Caco-2 (cell line): Measurements from ENCODE around the gene PAX5. TPM values are rescaled to one million over a fixed set of nuclear protein-coding genes. Genes with fewer than 3 reads are reported as not detected.

Source experiments
- BruUV-seq: library from RNA; stranded (reverse); fragments of 400-500 nt; replicated peaks from 2 replicates; lab custom pipeline; 2021; lab: Mats Ljungman, UMichigan
- CTCF ChIA-PET: fragments of 300-600 bp; sonication (Branson Sonifier 250); formaldehyde crosslinking; loops from one replicate; lab custom pipeline; 2022; ENCODE audit warnings: antibody characterized with exemption; lab: Charles Lee
- POLR2A ChIA-PET: fragments of 300-600 bp; sonication (Branson Sonifier 250); formaldehyde crosslinking; loops from one replicate; lab custom pipeline; 2022; ENCODE audit warnings: antibody characterized with exemption; lab: Charles Lee
- DNase-seq, 2 experiments: peaks; one replicate each; pipeline versions ENCODE4 v3.0.0 to v3.0.0-alpha.2; 2020 to 2022
- H3K27me3 ChIP-seq: replicated peaks from 2 replicates; pipeline ENCODE4 v1.6.0; 2011; ENCODE audit warnings: low read length; ENCODE audit not compliant: control insufficient read depth, insufficient read depth
- H3K36me3 ChIP-seq: 2 replicates; pipeline ENCODE4 v1.5.1; 2011; ENCODE audit warnings: low read length; ENCODE audit not compliant: control insufficient read depth, insufficient read depth
- H3K4me1 ChIP-seq: fragments of 250-450 bp; sonication (Bioruptor Pico); 2 replicates; pipeline ENCODE4 v1.5.1; 2020; ENCODE audit warnings: mild to moderate bottlenecking
- H3K4me3 ChIP-seq: 2 replicates; pipeline ENCODE4 v1.5.1; 2011; ENCODE audit warnings: low read depth, mild to moderate bottlenecking, control low read depth, low read length
- H3K9me3 ChIP-seq: fragments of 250-450 bp; sonication (Bioruptor Pico); 2 replicates; pipeline ENCODE4 v1.5.1; 2020; ENCODE audit warnings: mild to moderate bottlenecking, moderate library complexity
- H3K27ac Mint-ChIP-seq: one replicate; pipeline ENCODE4 v1.8.0; 2022; ENCODE audit warnings: mixed read lengths; ENCODE audit not compliant: unreplicated experiment
- H3K27me3 Mint-ChIP-seq: one replicate; pipeline ENCODE4 v1.8.0; 2022; ENCODE audit warnings: mixed read lengths; ENCODE audit not compliant: insufficient read depth, unreplicated experiment
- H3K36me3 Mint-ChIP-seq: one replicate; pipeline ENCODE4 v1.8.0; 2022; ENCODE audit warnings: mild to moderate bottlenecking, mixed read lengths; ENCODE audit not compliant: insufficient read depth, unreplicated experiment
- H3K4me1 Mint-ChIP-seq: one replicate; pipeline ENCODE4 v1.8.0; 2022; ENCODE audit warnings: low read depth, mixed read lengths; ENCODE audit not compliant: unreplicated experiment
- H3K4me3 Mint-ChIP-seq: one replicate; pipeline ENCODE4 v1.8.0; 2022; ENCODE audit warnings: mild to moderate bottlenecking, moderate library complexity, mixed read lengths; ENCODE audit not compliant: unreplicated experiment
- H3K9me3 Mint-ChIP-seq: one replicate; pipeline ENCODE4 v1.8.0; 2022; ENCODE audit warnings: mixed read lengths; ENCODE audit not compliant: unreplicated experiment
- intact Hi-C: fragments of 100-400 bp; cut with micrococcal nuclease; formaldehyde crosslinking; loops from one replicate; pipeline ENCODE4 v1.10.0; 2022; ENCODE audit not compliant: unreplicated experiment
- total RNA-seq: library from RNA; stranded (reverse); gene quantifications from 2 replicates; pipeline ENCODE4 v1.2.3, GENCODE V29; 2022
- TF ChIP-seq, protein P1 (sequence below), 2 experiments: fragments of 200-600 bp in 1 of 2; IDR thresholded peaks; 1 replicate in 1 of 2; 2 replicates in 1 of 2; pipeline versions ENCODE4 v1.5.1 to v1.8.0; 2011 to 2022; ENCODE audit warnings: antibody characterized with exemption in 1 of 2, control low read depth in 1 of 2, inconsistent platforms in 1 of 2, low read depth in 1 of 2, low read length in 1 of 2, mild to moderate bottlenecking in 1 of 2, moderate library complexity in 1 of 2; ENCODE audit not compliant: insufficient read depth in 1 of 2, severe bottlenecking in 1 of 2, unreplicated experiment in 1 of 2

Gene PAX5
- total RNA-seq, 1 experiment from 2014 or later, result not detected

DNA sequence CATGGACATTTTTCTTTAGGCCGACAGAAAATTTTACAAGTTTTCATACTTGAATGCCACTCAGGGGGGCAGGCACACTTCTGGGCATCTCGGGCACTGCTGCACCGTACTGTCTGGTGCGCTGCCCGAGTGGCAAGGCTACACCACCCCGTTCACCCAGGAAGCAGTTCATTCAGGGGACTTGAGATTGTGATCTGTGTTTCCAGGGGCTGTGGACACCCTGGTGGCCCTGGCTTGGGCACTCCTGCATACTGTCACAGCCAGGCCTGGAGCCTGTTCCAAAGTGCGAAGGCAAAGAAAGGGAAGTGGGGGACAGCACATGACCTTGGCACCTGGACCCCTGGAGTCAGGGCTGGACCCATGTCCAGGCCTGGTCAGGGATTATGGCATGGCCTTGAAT lies 197.6 kb downstream of the PAX5 start:
- H3K4me1 ChIP-seq, result peaks cover 37% of the 10 kb centered on the region
- TF ChIP-seq, protein P1, sequence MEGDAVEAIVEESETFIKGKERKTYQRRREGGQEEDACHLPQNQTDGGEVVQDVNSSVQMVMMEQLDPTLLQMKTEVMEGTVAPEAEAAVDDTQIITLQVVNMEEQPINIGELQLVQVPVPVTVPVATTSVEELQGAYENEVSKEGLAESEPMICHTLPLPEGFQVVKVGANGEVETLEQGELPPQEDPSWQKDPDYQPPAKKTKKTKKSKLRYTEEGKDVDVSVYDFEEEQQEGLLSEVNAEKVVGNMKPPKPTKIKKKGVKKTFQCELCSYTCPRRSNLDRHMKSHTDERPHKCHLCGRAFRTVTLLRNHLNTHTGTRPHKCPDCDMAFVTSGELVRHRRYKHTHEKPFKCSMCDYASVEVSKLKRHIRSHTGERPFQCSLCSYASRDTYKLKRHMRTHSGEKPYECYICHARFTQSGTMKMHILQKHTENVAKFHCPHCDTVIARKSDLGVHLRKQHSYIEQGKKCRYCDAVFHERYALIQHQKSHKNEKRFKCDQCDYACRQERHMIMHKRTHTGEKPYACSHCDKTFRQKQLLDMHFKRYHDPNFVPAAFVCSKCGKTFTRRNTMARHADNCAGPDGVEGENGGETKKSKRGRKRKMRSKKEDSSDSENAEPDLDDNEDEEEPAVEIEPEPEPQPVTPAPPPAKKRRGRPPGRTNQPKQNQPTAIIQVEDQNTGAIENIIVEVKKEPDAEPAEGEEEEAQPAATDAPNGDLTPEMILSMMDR (IDR thresholded peaks at IDR 0.05; ENCODE audit: insufficient read depth in 1 of 2, low read depth in 1 of 2, low read length in 1 of 2, severe bottlenecking in 1 of 2, unreplicated experiment in 1 of 2), result no peak
- Mint-ChIP-seq H3K27ac (no peak overlapping the region), H3K4me3 (no peak overlapping the region), H3K36me3 (no peaks in the 10 kb centered on the region), H3K9me3 (no peaks in the 10 kb centered on the region), H3K27me3 (no peaks in the 10 kb centered on the region), H3K4me1 (peaks cover 18% of the 10 kb centered on the region)
- H3K4me3 ChIP-seq, result no peak overlapping the region
- no peaks in the 10 kb centered on the region for H3K27me3 ChIP-seq
- intact Hi-C loops, result no loop called here
- BruUV-seq, result no TSS peak
- POLR2A ChIA-PET, result no interaction called here
- no peak for DNase-seq
- no peaks in the 10 kb centered on the region for H3K9me3 ChIP-seq
- CTCF ChIA-PET, result no interaction called here
- no peaks in the 10 kb centered on the region for H3K36me3 ChIP-seq

DNA sequence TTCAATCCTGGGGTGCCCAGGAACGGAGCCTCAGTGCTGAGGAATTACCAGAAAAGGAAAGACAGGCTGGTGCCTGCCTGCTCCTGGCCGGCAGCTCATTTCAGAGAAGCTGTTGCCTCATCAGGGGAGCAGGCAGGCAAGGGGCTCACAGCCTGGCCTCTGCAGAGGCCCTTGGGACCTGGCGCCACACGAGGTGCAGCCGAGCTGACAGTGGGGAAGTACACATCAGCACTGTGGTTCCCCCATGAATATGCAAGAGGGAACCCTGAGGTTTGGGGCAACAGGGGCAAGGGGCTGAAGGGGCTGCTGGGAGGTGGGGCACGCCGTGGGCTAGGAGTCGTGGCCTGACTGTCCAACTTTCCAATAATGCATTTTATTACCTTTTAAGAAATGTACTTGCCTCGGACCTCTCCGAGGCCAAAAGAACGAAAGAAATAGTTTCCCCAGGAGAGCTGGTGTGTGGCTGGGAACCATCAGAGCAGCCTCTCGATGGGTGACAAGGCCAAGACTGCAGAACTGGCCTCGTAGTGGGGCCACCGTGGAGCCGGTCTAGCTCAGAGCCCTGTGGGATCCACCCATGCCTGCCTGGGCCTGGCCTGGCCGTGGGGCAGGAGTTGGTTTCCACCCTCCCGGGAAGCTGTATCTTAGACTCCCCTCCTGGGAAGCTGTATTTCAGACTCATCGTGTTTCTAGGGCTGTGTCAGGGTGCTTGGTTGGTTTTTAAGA lies 198.6 kb downstream of the PAX5 start:
- no peak overlapping the region for H3K27ac Mint-ChIP-seq
- H3K36me3 ChIP-seq, result no peaks in the 10 kb centered on the region
- H3K4me1 Mint-ChIP-seq, result peaks cover 8% of the 10 kb centered on the region
- H3K9me3 ChIP-seq, result no peaks in the 10 kb centered on the region
- no peak overlapping the region for H3K4me3 Mint-ChIP-seq
- POLR2A ChIA-PET, result no interaction called here
- no peaks in the 10 kb centered on the region for H3K9me3 Mint-ChIP-seq
- no peak overlapping the region for H3K4me3 ChIP-seq
- intact Hi-C loops, result no loop called here
- H3K36me3 Mint-ChIP-seq, result no peaks in the 10 kb centered on the region
- CTCF ChIA-PET, result no interaction called here
- TF ChIP-seq, protein P1 (IDR thresholded peaks at IDR 0.05; ENCODE audit: insufficient read depth in 1 of 2, low read depth in 1 of 2, low read length in 1 of 2, severe bottlenecking in 1 of 2, unreplicated experiment in 1 of 2), result no peak
- DNase-seq, result peak in 1 of 2 experiments; percentile 22
- H3K4me1 ChIP-seq, result peaks cover 26% of the 10 kb centered on the region
- no peaks in the 10 kb centered on the region for H3K27me3 Mint-ChIP-seq
- no TSS peak for BruUV-seq
- no peaks in the 10 kb centered on the region for H3K27me3 ChIP-seq

GRCh38 chr9:36834736-36835135 lies 199.3 kb downstream of the PAX5 start:
- peaks cover 6% of the 10 kb centered on the region for H3K4me1 Mint-ChIP-seq
- no peaks in the 10 kb centered on the region for H3K9me3 ChIP-seq
- no peaks in the 10 kb centered on the region for H3K9me3 Mint-ChIP-seq
- H3K36me3 Mint-ChIP-seq, result no peaks in the 10 kb centered on the region
- BruUV-seq, result no TSS peak
- POLR2A ChIA-PET, result no interaction called here
- H3K27ac Mint-ChIP-seq, result no peak overlapping the region
- CTCF ChIA-PET, result no interaction called here
- H3K36me3 ChIP-seq, result no peaks in the 10 kb centered on the region
- no peaks in the 10 kb centered on the region for H3K27me3 Mint-ChIP-seq
- intact Hi-C loops, result no loop called here
- H3K4me3 Mint-ChIP-seq, result no peak overlapping the region
- TF ChIP-seq, protein P1 (IDR thresholded peaks at IDR 0.05; ENCODE audit: insufficient read depth in 1 of 2, low read depth in 1 of 2, low read length in 1 of 2, severe bottlenecking in 1 of 2, unreplicated experiment in 1 of 2), result no peak
- H3K27me3 ChIP-seq, result no peaks in the 10 kb centered on the region
- H3K4me1 ChIP-seq, result peaks cover 19% of the 10 kb centered on the region
- DNase-seq, result peak in 1 of 2 experiments; percentile 12
- H3K4me3 ChIP-seq, result no peak overlapping the region
